GM23338 (cell line): ENCODE measurements around the gene HK1. TPM values are rescaled to one million over a fixed set of nuclear protein-coding genes. Genes with fewer than 3 reads are reported as not detected.

ENCODE experiments used
- ATAC-seq: fragments of 200-7000 bp; cut with Tn5 transposase; 3 replicates; pipeline ENCODE4 v1.9.1; 2020
- DNase-seq: peaks from one replicate; pipeline ENCODE4 v3.0.0-alpha.2; 2015; ENCODE audit warnings: low spot score
- H2AFZ ChIP-seq: fragments of 200-600 bp; sonication (generic); 2 replicates; pipeline ENCODE4 v1.8.0; 2016; ENCODE audit warnings: antibody characterized with exemption, mild to moderate bottlenecking, moderate library complexity
- H3F3A ChIP-seq: fragments of 200-600 bp; sonication (generic); replicated peaks from 2 replicates; pipeline ENCODE4 v1.8.0; 2017; ENCODE audit warnings: antibody characterized with exemption, mixed run types, low read depth
- H3K27ac ChIP-seq: fragments of 200-600 bp; sonication (generic); 2 replicates; pipeline ENCODE4 v1.6.1; 2016; ENCODE audit warnings: low read depth
- H3K27me3 ChIP-seq: fragments of 200-600 bp; sonication (generic); 2 replicates; pipeline ENCODE4 v1.8.0; 2016; ENCODE audit warnings: mild to moderate bottlenecking, mixed run types, moderate library complexity; ENCODE audit not compliant: insufficient read depth
- H3K36me3 ChIP-seq: fragments of 200-600 bp; sonication (generic); 2 replicates; pipeline ENCODE4 v1.8.0; 2016; ENCODE audit warnings: mild to moderate bottlenecking; ENCODE audit not compliant: insufficient read depth
- H3K4me1 ChIP-seq: fragments of 200-600 bp; sonication (generic); 2 replicates; pipeline ENCODE4 v1.8.0; 2016; ENCODE audit warnings: mild to moderate bottlenecking, moderate library complexity; ENCODE audit not compliant: insufficient read depth
- H3K4me2 ChIP-seq: fragments of 200-600 bp; sonication (generic); 2 replicates; pipeline ENCODE4 v1.7.1; 2017; ENCODE audit warnings: mixed run types
- H3K4me3 ChIP-seq: fragments of 200-600 bp; sonication (generic); 2 replicates; pipeline ENCODE4 v1.6.1; 2016; ENCODE audit warnings: mixed run types
- H3K79me2 ChIP-seq: fragments of 200-600 bp; sonication (generic); replicated peaks from 2 replicates; pipeline ENCODE4 v1.8.0; 2017; ENCODE audit warnings: mild to moderate bottlenecking; ENCODE audit not compliant: insufficient read depth
- H3K9me2 ChIP-seq: fragments of 200-600 bp; sonication (generic); 2 replicates; pipeline ENCODE4 v1.8.0; 2017; ENCODE audit not compliant: insufficient read depth
- H4K20me1 ChIP-seq: fragments of 200-600 bp; sonication (generic); replicated peaks from 2 replicates; pipeline ENCODE4 v1.8.0; 2017; ENCODE audit warnings: mild to moderate bottlenecking; ENCODE audit not compliant: insufficient read depth
- H3K27ac Mint-ChIP-seq: 2 replicates; pipeline ENCODE4 v1.8.0; 2020; ENCODE audit warnings: inconsistent platforms, mild to moderate bottlenecking, moderate library complexity, mixed read lengths
- H3K27me3 Mint-ChIP-seq: 3 replicates; pipeline ENCODE4 v1.8.0; 2022; ENCODE audit warnings: low read depth, mild to moderate bottlenecking, moderate library complexity, mixed read lengths, inconsistent platforms; ENCODE audit not compliant: insufficient read depth, poor library complexity
- H3K36me3 Mint-ChIP-seq: 3 replicates; pipeline ENCODE4 v1.8.0; 2021; ENCODE audit warnings: low read depth, mild to moderate bottlenecking, inconsistent platforms, moderate library complexity, mixed read lengths
- H3K4me1 Mint-ChIP-seq: 3 replicates; pipeline ENCODE4 v1.8.0; 2020; ENCODE audit warnings: mild to moderate bottlenecking, inconsistent platforms, mixed read lengths
- H3K4me3 Mint-ChIP-seq: 3 replicates; pipeline ENCODE4 v1.8.0; 2021; ENCODE audit warnings: moderate library complexity, mild to moderate bottlenecking, inconsistent platforms, mixed read lengths
- H3K9me3 Mint-ChIP-seq: 3 replicates; pipeline ENCODE4 v1.8.0; 2020; ENCODE audit warnings: moderate library complexity, mild to moderate bottlenecking, inconsistent platforms, mixed read lengths
- CREB1 ChIP-seq: fragments of 250-450 bp; sonication (Bioruptor Pico); IDR thresholded peaks from 2 replicates; pipeline ENCODE4 v1.5.0; 2020; ENCODE audit warnings: low read depth, mild to moderate bottlenecking, moderate library complexity
- EZH2phosphoT487 ChIP-seq: fragments of 200-600 bp; sonication (generic); IDR thresholded peaks from one replicate; pipeline ENCODE4 v1.8.1; 2018; ENCODE audit warnings: antibody characterized with exemption; ENCODE audit not compliant: unreplicated experiment
- JUNB ChIP-seq: IDR thresholded peaks from one replicate; pipeline ENCODE4 v1.6.1; 2016; ENCODE audit warnings: antibody characterized with exemption; ENCODE audit not compliant: unreplicated experiment
- NANOG ChIP-seq: IDR thresholded peaks from 2 replicates; pipeline ENCODE4 v1.6.1; 2016; ENCODE audit warnings: antibody characterized with exemption, borderline replicate concordance
- POLR2AphosphoS5 ChIP-seq: IDR thresholded peaks from 2 replicates; pipeline ENCODE4 v1.6.1; 2016; ENCODE audit warnings: antibody characterized with exemption, low read depth
- REST ChIP-seq: IDR thresholded peaks from one replicate; pipeline ENCODE4 v1.6.1; 2018; ENCODE audit warnings: antibody characterized with exemption; ENCODE audit not compliant: unreplicated experiment
- STAT1 ChIP-seq: IDR thresholded peaks from one replicate; pipeline ENCODE4 v1.6.1; 2016; ENCODE audit warnings: antibody characterized with exemption; ENCODE audit not compliant: unreplicated experiment
- ZNF114 ChIP-seq: fragments of 250-450 bp; sonication (Bioruptor Pico); IDR thresholded peaks from 2 replicates; pipeline ENCODE4 v1.5.0; 2020; ENCODE audit warnings: mild to moderate bottlenecking, moderate library complexity
- ZNF331 ChIP-seq: fragments of 250-450 bp; sonication (Bioruptor Pico); IDR thresholded peaks from 2 replicates; pipeline ENCODE4 v1.5.0; 2020; ENCODE audit warnings: low read depth, mild to moderate bottlenecking, moderate library complexity
- polyA plus RNA-seq: library from polyadenylated mRNA; unstranded; fragments of >200 nt; fragmentation: Nextera tagmentation; extraction: Ambion mirVana; gene quantifications from 2 replicates; pipeline ENCODE4 v1.2.1, GENCODE V29; 2016
- total RNA-seq: library from RNA; depleted of rRNA; stranded (reverse); fragments of >200 nt; shearing (Covaris generic); gene quantifications from 2 replicates; pipeline ENCODE4 v1.2.3, GENCODE V29; 2014
- TF ChIP-seq, protein P1 (sequence below): fragments of 250-450 bp; sonication (Bioruptor Pico); IDR thresholded peaks from 2 replicates; pipeline ENCODE4 v1.5.0; 2020; ENCODE audit warnings: mild to moderate bottlenecking, moderate library complexity
- TF ChIP-seq, protein P2 (sequence below): IDR thresholded peaks from 2 replicates; pipeline ENCODE4 v1.6.1; 2016; ENCODE audit warnings: antibody characterized with exemption
- TF ChIP-seq, protein P3 (sequence below), 2 experiments: fragments of 200-600 bp in 1 of 2; sonication (generic) in 1 of 2; conservative IDR thresholded peaks; 2 replicates each; pipeline versions ENCODE4 v1.5.1 to v1.6.1; 2016 to 2017; ENCODE audit warnings: antibody characterized with exemption in 2 of 2, low read depth in 2 of 2, mild to moderate bottlenecking in 2 of 2, moderate library complexity in 1 of 2

The HK1 gene
- total and polyA plus RNA-seq, 2 experiments from 2014 or later, result 76.6 to 229 TPM

- Histone ChIP-seq H3F3A (no peaks in the 10 kb centered on the region), H3K79me2 (no peaks in the 10 kb centered on the region), H3K4me2 (no peak overlapping the region), H3K36me3 (no peaks in the 10 kb centered on the region), H3K27ac (no peak overlapping the region), H3K27me3 (no peaks in the 10 kb centered on the region; the same call in 1 of the 2 replicates), H2AFZ (no peak overlapping the region), H4K20me1 (no peaks in the 10 kb centered on the region; the same call in 1 of the 2 replicates), H3K4me1 (peaks cover 5% of the 10 kb centered on the region), H3K4me3 (no peak overlapping the region), H3K9me2 (no peaks in the 10 kb centered on the region)
- DNase-seq (no peak), ATAC-seq (no peak)
- TF ChIP-seq STAT1 (no peak), ZNF114 (CRISPR knock-in tag) (no peak), POLR2AphosphoS5 (no peak), ZNF331 (no peak), NANOG (no peak), EZH2phosphoT487 (no peak), CREB1 (CRISPR knock-in tag) (no peak), REST (no peak), JUNB (no peak)
- TF ChIP-seq, protein P1, sequence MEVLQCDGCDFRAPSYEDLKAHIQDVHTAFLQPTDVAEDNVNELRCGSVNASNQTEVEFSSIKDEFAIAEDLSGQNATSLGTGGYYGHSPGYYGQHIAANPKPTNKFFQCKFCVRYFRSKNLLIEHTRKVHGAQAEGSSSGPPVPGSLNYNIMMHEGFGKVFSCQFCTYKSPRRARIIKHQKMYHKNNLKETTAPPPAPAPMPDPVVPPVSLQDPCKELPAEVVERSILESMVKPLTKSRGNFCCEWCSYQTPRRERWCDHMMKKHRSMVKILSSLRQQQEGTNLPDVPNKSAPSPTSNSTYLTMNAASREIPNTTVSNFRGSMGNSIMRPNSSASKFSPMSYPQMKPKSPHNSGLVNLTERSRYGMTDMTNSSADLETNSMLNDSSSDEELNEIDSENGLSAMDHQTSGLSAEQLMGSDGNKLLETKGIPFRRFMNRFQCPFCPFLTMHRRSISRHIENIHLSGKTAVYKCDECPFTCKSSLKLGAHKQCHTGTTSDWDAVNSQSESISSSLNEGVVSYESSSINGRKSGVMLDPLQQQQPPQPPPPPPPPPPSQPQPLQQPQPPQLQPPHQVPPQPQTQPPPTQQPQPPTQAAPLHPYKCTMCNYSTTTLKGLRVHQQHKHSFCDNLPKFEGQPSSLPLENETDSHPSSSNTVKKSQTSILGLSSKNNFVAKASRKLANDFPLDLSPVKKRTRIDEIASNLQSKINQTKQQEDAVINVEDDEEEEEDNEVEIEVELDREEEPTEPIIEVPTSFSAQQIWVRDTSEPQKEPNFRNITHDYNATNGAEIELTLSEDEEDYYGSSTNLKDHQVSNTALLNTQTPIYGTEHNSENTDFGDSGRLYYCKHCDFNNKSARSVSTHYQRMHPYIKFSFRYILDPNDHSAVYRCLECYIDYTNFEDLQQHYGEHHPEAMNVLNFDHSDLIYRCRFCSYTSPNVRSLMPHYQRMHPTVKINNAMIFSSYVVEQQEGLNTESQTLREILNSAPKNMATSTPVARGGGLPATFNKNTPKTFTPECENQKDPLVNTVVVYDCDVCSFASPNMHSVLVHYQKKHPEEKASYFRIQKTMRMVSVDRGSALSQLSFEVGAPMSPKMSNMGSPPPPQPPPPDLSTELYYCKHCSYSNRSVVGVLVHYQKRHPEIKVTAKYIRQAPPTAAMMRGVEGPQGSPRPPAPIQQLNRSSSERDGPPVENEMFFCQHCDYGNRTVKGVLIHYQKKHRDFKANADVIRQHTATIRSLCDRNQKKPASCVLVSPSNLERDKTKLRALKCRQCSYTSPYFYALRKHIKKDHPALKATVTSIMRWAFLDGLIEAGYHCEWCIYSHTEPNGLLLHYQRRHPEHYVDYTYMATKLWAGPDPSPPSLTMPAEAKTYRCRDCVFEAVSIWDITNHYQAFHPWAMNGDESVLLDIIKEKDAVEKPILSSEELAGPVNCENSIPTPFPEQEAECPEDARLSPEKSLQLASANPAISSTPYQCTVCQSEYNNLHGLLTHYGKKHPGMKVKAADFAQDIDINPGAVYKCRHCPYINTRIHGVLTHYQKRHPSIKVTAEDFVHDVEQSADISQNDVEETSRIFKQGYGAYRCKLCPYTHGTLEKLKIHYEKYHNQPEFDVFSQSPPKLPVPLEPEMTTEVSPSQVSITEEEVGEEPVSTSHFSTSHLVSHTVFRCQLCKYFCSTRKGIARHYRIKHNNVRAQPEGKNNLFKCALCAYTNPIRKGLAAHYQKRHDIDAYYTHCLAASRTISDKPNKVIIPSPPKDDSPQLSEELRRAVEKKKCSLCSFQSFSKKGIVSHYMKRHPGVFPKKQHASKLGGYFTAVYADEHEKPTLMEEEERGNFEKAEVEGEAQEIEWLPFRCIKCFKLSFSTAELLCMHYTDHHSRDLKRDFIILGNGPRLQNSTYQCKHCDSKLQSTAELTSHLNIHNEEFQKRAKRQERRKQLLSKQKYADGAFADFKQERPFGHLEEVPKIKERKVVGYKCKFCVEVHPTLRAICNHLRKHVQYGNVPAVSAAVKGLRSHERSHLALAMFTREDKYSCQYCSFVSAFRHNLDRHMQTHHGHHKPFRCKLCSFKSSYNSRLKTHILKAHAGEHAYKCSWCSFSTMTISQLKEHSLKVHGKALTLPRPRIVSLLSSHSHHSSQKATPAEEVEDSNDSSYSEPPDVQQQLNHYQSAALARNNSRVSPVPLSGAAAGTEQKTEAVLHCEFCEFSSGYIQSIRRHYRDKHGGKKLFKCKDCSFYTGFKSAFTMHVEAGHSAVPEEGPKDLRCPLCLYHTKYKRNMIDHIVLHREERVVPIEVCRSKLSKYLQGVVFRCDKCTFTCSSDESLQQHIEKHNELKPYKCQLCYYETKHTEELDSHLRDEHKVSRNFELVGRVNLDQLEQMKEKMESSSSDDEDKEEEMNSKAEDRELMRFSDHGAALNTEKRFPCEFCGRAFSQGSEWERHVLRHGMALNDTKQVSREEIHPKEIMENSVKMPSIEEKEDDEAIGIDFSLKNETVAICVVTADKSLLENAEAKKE (CRISPR knock-in tag), result no peak
- TF ChIP-seq, protein P2, sequence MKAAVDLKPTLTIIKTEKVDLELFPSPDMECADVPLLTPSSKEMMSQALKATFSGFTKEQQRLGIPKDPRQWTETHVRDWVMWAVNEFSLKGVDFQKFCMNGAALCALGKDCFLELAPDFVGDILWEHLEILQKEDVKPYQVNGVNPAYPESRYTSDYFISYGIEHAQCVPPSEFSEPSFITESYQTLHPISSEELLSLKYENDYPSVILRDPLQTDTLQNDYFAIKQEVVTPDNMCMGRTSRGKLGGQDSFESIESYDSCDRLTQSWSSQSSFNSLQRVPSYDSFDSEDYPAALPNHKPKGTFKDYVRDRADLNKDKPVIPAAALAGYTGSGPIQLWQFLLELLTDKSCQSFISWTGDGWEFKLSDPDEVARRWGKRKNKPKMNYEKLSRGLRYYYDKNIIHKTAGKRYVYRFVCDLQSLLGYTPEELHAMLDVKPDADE, result no peak
- TF ChIP-seq, protein P3, sequence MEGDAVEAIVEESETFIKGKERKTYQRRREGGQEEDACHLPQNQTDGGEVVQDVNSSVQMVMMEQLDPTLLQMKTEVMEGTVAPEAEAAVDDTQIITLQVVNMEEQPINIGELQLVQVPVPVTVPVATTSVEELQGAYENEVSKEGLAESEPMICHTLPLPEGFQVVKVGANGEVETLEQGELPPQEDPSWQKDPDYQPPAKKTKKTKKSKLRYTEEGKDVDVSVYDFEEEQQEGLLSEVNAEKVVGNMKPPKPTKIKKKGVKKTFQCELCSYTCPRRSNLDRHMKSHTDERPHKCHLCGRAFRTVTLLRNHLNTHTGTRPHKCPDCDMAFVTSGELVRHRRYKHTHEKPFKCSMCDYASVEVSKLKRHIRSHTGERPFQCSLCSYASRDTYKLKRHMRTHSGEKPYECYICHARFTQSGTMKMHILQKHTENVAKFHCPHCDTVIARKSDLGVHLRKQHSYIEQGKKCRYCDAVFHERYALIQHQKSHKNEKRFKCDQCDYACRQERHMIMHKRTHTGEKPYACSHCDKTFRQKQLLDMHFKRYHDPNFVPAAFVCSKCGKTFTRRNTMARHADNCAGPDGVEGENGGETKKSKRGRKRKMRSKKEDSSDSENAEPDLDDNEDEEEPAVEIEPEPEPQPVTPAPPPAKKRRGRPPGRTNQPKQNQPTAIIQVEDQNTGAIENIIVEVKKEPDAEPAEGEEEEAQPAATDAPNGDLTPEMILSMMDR (conservative IDR thresholded peaks at IDR 0.05; ENCODE audit: low read depth in 2 of 2), result no peak
- Mint-ChIP-seq H3K4me3 (no peak overlapping the region), H3K36me3 (no peaks in the 10 kb centered on the region), H3K27ac (no peak overlapping the region), H3K4me1 (peaks cover 11% of the 10 kb centered on the region; the same call in 2 of the 3 replicates), H3K27me3 (peaks cover 19% of the 10 kb centered on the region), H3K9me3 (peaks cover 2% of the 10 kb centered on the region; the same call in 2 of the 3 replicates)
Measured at GRCh38 chr10:69443354-69443753, 165.1 kb downstream of the HK1 start.
